Fibroblast of skin of left quadriceps (primary cell): ENCODE data around the gene STRBP.
"Not testable (repeated sequence)": the region's sequence is repeated elsewhere in the genome, so short reads cannot be mapped to it uniquely, and the experiment has no call there.

ENCODE experiments used
- DNase-seq, 2 experiments: peaks; one replicate each; pipeline ENCODE4 v3.0.0-alpha.2; 2013; ENCODE audit warnings: low read depth in 2 of 2

The STRBP gene

GRCh38 chr9:123249162-123249561, 19.2 kb downstream of the STRBP start:
- not testable (repeated sequence) for DNase-seq

- DNase-seq = no peak
Observed at GRCh38 chr9:123248630-123249029, 19.8 kb downstream of the STRBP start.

GRCh38 chr9:123246534-123246933, 21.9 kb downstream of the STRBP start:
- no peak for DNase-seq

GRCh38 chr9:123239726-123240125, 28.7 kb downstream of the STRBP start:
- DNase-seq = no peak

- DNase-seq = no peak
Observed at GRCh38 chr9:123238365-123238764, 30.0 kb downstream of the STRBP start.

- no peak for DNase-seq
Observed at GRCh38 chr9:123237220-123237619, 31.2 kb downstream of the STRBP start.

GRCh38 chr9:123235448-123235847, 32.9 kb downstream of the STRBP start:
- no peak for DNase-seq

- no peak for DNase-seq
Observed at GRCh38 chr9:123234853-123235252, 33.5 kb downstream of the STRBP start.

GRCh38 chr9:123232332-123232731, 36.1 kb downstream of the STRBP start:
- no peak for DNase-seq

GRCh38 chr9:123231421-123231820, 37.0 kb downstream of the STRBP start:
- no peak for DNase-seq

- DNase-seq = no peak
Observed at GRCh38 chr9:123228967-123229366, 39.4 kb downstream of the STRBP start.

- no peak for DNase-seq
Observed at GRCh38 chr9:123225995-123226394, 42.4 kb downstream of the STRBP start.

- peak; percentile 21 to 31 for DNase-seq
Observed at GRCh38 chr9:123225374-123225813, 43.0 kb downstream of the STRBP start.

- DNase-seq = no peak
Observed at GRCh38 chr9:123220127-123220526, 48.3 kb downstream of the STRBP start.

- no peak for DNase-seq
Observed at GRCh38 chr9:123218831-123219230, 49.6 kb downstream of the STRBP start.

GRCh38 chr9:123217128-123217654, 51.2 kb downstream of the STRBP start:
- DNase-seq = peak; percentile 4 to 10

- DNase-seq = no peak
Observed at GRCh38 chr9:123216251-123216797, 52.1 kb downstream of the STRBP start.

GRCh38 chr9:123211081-123211480, 57.3 kb downstream of the STRBP start:
- DNase-seq = no peak

GRCh38 chr9:123208626-123209174, 59.7 kb downstream of the STRBP start:
- no peak for DNase-seq

GRCh38 chr9:123206065-123206464, 62.3 kb downstream of the STRBP start:
- DNase-seq = no peak

GRCh38 chr9:123201083-123201482, 67.3 kb downstream of the STRBP start:
- DNase-seq = no peak

- DNase-seq = not testable (repeated sequence)
Observed at GRCh38 chr9:123200469-123200868, 67.9 kb downstream of the STRBP start.

- DNase-seq = no peak
Observed at GRCh38 chr9:123196124-123196523, 72.3 kb downstream of the STRBP start.

- DNase-seq = no peak
Observed at GRCh38 chr9:123194023-123194422, 74.4 kb downstream of the STRBP start.
